CD1c-positive myeloid dendritic cell (primary cell): ENCODE measurements around the gene MAN2B2.
A peak's percentile ranks its signal among the peaks of the same experiment; 100 is the strongest.

Experiments used
- DNase-seq: peaks from one replicate; pipeline ENCODE4 v3.0.0-alpha.2; 2016; ENCODE audit errors: extremely low spot score

MAN2B2 gene

DNA sequence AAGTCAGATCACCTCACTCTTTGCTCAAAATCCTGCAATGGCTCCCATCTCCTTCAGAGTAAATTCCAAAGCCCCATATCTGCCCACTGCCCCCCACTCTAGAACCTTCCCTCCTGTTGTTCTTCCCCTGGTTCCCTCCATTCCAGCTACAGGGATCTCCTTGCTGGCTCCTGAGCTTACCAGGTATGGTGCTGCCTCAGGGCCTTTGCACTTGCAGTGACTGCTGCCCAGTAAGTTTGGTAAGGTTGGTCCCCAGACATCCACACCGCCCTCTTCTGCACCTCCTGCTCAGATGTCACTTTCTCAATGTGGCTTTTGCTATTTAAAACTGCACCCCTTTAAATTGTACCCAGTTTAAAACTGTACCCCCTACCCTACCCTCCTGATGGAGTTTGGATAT is 7.8 kb upstream of the MAN2B2 start:
- DNase-seq, result no peak

DNA sequence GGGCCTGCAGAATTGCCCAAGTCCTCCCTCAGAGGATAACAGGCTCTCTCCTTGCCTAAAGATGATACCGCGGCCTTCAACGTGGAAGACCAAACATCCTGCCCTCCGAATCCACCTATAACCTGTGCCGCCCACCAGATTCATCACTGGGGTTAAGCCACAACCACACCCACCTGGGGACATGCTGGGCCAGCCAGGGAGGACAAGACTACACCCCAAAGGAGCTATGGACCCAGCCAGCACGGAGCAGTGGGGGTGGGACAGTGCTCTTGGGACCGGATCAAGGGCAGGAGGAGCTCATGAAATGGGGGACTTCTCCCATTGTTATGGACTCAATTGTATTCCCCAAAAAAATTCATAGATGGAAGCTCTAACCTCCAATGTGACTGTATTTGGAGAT is 6.8 kb upstream of the MAN2B2 start:
- DNase-seq, result no peak

DNA sequence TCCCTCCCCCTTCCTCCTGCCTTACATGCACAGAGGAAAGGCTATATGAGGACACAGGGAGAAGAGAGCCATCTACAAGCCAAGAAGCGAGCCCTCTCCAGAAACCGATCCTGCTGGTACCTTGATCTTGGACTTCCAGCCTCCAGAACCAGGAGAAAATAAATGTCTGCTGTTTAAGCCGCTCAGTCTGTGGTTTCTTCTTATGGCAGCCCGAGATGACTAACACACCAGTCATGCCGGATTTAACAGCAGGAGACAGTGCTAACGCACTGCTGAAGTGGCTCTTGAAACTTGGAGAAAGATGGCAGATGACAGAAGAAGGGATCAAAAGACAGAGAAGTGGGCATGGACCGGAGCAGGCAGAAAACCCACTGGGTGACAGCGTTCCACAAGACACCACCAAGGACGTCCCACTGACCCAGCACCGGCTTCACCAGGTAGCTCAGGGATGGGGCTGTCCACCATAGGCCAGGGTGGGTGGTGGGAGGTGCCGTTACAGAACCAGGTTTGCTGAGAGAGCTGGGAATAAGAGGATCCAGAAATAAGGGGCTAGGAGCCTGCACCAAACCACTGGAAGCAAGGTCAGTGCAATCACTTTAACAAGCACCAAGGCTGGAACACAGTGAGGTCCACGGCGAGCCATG is 6.2 kb upstream of the MAN2B2 start:
- no peak for DNase-seq

DNA sequence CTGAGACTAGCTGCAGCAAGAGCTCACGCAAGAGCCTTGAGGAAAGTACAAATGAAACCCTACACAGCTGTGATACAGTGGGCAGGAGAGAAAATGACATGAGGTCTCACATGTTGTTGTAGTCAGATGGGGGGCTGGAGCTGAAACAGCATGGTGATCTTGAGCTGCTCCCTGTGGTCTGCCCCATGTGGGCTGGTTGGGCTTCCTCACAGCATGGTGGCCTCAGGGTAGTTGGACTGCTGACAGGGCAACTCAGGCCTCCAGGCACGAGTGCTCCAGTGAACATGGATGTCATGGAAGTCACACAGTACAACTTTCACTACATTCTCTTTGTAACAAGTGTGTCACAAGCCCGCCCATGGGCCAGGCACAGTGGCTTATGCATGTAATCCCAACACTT is 3.4 kb upstream of the MAN2B2 start:
- DNase-seq, result no peak

DNA sequence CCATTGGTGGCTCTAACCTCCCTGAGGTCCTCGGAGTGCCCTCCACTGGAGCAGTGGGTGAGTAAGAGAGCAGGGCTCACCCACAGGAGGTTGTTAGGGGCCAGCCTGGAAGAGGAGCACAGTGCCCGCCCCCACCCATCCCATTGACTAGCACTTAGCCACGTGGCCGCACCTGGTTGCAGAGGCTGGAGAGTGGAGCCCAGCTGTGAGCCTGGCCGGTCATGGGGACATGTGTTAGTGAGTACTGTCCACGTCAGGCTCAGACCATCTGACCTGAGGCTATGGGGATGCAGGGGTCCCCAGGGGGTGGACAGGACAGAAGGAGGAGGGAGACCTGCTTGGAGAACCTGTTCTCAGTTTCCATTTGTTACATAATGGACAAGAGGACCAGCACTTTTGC is 1.4 kb upstream of the MAN2B2 start:
- DNase-seq, result no peak

DNA sequence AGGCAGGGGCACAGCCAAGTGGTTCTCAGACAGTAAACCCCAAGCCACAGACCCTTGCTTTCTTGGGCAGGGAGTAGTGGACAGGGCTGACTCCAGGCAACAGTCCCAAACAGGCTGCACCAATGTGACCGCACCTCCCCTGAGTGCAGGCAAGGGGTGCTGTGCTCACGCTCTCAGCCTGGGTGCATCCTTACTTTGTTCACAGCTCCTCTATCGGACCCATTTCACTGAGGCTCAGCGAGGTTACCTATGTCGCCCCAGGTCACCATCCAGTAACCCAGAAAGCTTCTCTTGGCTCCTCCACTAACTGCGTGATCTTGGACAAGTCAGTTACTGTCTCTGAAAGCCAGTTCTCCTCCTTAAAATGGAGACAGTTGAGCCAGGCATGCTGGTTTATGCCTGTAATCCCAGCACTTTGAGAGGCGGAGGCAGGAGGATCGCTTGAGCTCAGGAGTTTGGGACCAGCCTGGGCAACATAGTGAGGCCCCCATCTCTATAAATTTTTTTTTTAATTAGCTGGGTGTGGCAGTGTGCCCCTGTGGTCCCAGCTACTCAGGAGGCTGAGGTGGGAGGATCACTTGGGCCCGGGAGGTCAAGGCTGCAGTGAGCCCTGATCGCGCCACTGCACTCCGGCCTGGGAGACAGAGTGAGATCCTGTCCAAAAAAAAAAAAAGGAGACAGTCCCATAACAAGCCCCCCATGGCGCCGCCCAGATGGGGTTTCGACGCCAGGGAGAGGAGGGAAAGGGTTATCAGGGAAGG is 823 bp upstream of the MAN2B2 start:
- no peak for DNase-seq

DNA sequence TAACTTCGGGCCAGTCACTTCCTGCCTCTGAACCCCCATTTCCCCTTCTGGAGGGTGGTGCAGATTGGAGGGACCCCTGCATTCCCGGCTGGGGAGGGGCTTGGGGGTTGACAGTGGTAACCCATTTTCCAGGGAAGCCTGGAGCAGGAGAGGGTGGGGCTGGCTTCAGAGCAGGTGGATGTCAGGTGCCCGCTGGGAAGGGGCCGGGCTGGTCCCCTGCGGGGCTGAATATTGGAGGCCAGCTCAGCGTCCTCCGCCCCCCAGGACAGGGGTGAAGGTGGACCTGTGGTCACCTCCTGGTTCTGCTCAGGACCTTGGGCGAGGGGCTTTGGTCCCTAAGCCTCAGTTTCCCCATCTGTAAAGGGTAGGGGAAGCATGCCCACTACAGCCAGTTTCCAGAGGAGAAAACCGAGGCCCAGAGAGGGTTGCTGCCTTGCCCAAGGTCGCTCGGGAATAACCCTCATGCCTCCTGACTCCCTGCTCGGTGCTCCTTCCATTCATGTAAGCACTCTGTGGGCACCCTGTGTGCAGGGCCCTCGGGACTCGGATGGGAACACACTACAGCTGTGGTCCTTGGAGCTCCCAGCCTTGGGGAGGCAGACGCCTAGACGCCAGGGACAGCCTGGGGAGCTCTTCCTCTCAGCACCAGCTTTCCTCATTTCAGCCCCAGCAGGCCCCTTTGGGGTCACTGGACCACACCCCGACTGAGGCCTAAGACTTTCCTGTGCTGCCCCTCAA is 683 bp downstream of the MAN2B2 start:
- DNase-seq, result no peak

DNA sequence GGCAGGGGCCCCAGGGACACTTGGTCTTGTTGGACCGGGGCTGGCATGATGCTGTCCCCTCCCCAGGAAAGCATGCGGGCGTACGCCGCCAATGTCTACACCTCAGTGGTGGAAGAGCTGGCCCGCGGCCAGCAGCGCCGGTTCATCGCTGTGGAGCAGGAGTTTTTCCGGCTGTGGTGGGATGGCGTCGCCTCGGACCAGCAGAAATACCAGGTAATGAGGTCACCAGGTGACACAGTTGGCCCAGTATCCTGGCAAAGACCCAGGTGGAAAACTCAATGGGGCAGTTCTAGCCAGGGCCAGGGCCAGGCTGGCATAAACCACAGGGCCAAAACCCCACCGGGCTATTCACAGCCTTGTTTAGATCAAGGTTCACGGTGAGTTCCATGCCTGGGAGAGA is 1.5 kb downstream of the MAN2B2 start:
- no peak for DNase-seq

DNA sequence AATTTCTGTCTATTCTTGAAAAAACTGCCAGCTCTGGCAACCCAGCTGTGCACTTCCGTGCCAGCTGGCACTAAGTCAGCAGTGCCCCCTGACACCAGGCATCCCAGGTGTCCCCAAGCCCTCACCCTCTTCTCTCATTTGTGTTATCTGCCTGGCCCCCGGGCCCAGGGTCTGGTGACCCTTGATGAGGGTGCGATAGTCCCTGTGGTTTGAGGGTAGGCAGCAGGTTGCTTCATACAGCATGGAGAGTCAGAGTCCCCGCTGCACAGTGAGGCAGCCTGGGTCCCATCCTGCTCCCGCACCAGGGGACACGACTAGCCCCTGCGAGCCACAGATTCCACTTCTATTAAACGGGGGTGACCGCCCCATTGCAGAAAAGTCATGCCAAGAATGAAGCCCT is 1.9 kb downstream of the MAN2B2 start:
- DNase-seq, result no peak

DNA sequence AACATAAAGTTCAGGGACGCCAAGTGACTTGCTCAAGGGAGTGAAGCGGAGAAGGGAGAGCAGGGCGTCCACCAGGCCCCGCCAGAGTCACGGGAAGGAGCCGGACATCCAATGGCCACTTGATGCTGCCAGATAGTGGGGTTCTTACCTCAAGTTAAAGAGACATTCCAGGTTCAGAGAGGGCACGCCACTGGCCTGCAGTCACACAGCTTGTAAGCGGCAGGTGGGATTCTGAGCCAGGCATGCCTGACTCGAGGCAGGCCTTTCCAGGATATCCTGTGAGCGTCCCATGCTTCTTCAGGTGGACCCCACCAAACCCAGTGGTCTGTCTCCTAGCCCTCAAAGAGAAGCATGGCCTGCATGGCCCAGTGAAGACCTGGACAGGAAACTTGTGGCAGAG is 2.4 kb downstream of the MAN2B2 start:
- DNase-seq, result no peak

DNA sequence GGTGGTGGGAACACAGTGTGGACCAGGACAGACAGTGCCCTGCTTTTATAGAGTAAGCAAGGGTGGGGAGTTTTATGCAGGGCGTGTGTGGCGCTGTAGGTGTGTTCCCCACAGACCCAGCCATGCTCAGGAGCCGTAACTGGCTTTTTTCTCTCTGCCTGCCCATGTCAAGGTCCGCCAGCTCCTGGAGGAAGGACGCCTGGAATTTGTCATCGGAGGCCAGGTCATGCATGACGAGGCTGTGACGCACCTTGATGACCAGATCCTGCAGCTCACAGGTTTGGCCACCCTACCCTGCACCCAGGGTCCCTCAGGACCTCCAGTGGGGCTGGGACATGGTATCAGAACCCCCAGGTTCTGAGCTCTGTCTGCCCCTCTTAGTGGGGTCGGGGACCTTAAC is 3.2 kb downstream of the MAN2B2 start:
- no peak for DNase-seq

DNA sequence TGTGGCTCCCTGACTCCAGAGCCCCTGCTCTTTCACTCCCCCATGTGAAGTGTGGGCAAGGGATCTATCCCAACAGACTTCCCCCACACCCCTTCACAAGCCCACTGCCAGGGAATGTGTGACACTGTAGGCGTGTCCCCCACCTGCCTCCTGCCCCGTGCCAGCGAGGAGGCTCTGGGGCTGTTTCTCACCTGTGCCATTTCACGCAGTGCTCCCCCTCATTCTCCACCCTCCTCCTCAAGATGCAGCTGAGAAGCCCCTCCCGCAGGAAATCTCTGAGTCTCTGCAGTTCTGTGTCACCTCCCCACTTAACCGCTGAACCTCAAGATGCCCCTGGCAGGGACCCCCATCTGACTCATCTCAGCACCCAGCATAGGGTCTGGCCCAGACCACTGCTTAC is 5.4 kb downstream of the MAN2B2 start:
- DNase-seq, result no peak

DNA sequence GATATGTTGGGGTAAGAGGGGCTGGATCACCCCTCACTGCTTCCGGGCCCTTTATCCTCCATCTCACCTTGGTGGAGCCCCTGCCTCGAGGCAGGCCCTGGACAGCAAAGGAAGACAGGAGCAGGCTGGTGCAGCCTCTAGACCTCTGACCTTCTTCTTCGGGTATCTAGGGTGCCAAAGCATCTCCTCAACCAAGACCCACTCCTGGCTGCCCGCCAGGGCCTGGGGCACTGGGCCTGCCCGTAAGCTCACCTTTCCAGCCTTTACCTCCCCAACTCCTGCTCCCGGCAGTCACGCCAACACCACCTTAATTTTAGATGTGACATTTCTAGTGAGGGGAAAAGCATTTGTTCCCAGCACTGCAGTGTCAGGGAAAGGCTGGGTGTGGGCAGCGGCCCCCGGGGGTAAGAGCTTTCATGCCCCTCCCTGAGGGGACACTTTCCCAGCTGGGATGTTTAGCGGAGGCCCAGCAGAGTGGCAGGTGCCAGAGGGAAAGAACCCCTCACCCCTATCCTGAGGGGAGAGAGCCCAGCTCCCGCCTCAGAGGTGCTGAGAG is 6.7 kb downstream of the MAN2B2 start:
- no peak for DNase-seq

DNA sequence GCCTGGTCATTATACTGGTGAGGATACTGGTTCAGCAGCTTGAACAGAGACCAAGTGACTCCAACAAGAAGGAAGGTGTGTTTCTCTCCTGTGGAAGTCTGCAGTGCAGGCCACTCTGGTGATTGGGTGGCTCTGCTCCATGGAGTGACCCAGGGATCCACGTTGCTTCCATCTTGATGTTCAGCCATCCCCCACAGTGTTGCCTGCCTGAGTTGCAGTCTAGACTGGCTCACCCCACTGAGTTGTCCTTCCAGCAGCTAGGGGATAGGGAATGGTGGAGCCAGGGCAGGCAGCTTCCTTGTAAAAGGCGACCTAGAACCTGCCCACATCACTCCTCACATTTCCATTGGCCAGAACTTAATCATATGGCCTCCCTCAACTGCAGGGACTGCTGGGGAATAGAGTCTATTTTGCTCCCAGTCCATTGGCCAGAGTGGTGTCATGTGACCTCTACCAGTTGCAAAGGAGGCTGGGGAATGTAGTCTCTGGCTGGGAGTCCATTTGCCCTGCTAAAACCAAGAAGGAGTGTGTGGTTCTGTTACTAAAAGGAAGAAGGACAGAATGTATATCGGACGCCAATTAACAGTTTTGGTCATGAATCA is 8.0 kb downstream of the MAN2B2 start:
- DNase-seq, result peak; percentile 26

DNA sequence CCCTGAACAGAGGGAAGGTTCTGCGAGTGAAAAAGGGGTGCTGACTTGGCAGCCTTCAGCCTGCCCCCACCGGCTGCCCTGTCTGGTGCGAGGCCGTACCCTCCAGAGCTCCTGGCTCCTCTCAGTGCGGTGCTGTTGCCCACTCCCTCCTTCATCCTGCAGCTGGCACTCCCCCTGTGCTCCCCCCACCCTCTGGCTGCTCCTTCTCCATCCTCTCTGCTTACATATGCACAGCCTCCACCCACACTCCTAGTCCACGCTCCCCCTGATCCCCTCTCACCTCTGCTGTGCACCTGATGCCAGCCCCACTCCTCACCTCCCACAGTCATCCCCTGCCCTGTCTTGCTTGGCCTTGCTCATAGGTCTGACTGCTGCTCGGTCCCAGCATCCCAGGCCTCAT is 9.9 kb downstream of the MAN2B2 start:
- DNase-seq, result no peak

DNA sequence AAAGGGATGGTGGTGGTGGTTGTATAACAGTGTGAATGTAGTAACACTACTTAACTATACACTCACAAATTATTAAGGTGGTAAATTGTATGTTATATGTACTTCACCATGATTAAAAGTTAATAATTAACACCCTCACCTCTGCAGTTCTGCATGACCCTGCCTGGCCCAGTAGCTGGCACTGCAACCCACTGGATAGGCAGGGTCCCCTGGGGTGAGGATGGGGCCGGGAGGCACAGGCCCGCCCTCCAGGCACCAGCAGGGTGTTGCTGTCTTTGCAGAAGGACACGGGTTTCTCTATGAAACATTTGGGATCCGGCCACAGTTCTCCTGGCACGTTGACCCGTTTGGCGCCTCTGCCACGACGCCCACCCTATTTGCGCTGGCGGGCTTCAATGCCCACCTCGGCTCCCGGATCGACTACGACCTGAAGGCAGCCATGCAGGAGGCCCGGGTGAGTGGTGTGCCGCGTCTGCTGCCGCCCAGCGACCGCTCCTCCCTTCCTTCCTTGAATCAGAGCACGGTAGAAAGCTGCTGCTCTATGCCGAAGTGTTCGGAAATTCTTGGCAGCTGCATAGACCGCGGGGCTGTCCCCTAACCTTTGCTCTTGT is 11.8 kb downstream of the MAN2B2 start:
- DNase-seq, result no peak

DNA sequence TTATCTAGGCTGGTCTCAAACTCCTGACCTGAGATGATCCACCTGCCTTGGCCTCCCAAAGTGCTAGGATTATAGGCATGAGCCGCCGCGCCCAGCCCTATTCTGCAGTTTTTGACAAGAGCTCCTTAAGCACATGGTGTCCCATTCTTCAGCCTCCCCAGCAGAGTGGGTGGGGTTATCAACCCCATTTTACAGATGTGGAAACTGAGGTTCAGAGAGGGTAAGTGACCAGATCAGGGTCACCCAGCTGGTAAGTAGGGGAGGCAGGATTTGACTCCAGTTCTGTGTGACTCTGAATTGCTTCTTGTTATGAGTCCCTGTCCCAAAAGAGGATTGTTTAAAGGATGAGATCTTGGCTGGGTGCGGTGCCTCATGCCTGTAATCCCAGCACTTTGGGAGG is 14.5 kb downstream of the MAN2B2 start:
- no peak for DNase-seq

DNA sequence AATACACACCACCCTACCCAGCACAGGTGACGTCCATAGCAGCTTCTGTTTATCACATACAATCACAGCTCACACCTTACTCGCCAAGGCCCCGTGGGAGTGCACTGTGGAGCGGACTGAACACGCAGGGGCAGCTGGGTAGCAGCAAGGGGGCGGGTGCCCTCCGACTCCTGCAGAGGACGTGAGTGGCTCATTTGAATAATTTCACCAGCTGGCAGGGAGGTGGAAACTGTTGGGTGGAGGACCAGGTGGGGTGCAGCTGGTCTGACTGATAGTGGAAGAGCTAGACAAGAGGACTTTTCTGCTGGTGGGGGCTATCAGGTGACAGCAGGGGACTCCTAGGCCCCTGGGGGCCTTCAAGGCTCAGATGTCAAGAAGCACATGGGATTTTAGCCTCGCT is 16.3 kb downstream of the MAN2B2 start:
- no peak for DNase-seq

DNA sequence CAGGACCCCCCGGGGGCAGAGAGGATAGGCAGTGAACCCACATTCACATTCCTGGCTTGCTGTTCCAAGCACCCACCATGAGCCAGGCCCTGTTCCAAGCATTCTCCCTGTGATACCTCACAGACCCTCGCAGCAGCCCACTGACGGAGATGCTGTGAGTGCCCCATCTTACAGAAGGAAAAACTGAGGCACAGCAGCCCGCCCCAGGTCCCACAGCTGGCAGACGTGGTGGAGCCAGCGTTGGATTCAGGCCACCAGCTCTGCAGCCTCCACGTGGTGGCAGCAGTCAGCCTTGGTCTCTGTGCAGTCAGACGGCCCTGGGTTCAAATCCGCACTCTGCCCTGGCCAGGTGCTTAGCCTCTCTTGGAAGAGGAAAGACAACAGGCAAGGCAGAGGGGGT is 16.8 kb downstream of the MAN2B2 start:
- no peak for DNase-seq

DNA sequence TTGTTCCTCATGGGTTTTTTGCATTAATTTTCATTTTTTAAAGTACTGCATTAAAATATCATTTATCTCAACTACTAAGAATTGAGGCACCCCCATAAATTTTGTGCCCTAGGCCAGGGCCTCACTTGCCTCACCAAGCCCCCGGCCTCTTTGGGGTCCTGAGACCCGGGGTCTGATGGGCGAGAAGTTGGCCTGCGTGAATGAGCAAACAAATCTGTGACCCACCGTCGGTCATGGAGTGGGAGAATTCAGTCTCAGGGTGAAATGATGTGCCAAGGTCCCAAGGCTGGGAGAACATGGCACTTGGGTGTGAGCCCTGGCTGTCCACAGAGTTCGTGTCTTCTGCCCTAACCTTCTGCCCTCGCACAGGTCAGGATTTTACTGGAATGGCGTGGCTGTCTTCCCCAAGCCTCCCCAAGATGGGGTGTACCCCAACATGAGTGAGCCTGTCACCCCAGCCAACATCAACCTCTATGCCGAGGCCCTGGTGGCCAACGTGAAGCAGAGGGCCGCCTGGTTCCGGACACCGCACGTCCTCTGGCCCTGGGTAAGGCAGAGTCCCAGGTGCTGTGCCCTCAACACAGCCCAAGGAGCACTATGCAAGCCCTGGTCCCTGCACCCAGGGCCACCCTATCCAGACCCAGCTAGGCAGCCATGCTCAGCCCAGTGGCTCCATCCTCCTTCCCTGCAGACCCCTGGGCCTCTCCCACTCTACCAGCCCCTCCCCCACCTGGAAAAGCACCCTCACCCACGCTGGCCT is 18.0 kb downstream of the MAN2B2 start:
- no peak for DNase-seq

DNA sequence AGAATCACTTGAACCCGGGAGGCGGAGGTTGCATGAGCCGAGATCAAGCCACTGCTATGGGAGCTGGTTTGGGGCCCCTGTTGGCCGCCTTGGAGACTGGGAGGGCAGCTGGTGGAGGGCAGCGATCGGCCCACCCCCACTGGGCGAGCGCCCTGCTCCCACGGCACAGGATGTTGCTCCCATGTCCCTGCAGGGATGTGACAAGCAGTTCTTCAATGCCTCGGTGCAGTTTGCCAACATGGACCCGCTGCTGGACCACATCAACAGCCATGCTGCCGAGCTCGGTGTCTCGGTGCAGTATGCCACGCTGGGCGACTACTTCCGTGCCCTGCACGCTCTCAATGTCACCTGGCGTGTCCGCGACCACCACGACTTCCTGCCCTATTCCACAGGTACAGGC is 19.4 kb downstream of the MAN2B2 start:
- DNase-seq, result no peak
